Peyer's patch (tissue), 4 donors: ENCODE data around the gene DOCK6. TPM values are rescaled to one million over a fixed set of nuclear protein-coding genes. Genes with fewer than 3 reads are reported as not detected.

Source experiments
- DNase-seq, 3 donors: peaks; one replicate each; pipeline ENCODE4 v3.0.0-alpha.2; 2017 to 2019
- H3K27ac ChIP-seq, 4 donors: fragments of 200-600 bp; sonication (generic); one replicate each; pipeline ENCODE4 v1.5.1; 2016 to 2019
- H3K27me3 ChIP-seq, 2 donors: fragments of 200-600 bp; sonication (generic); one replicate each; pipeline ENCODE4 v1.5.1; 2019
- H3K36me3 ChIP-seq, 3 donors: fragments of 200-600 bp; sonication (generic); one replicate each; pipeline ENCODE4 v1.5.1; 2016 to 2019
- H3K4me1 ChIP-seq, 4 donors: fragments of 200-600 bp; sonication (generic); one replicate each; pipeline ENCODE4 v1.5.1; 2016 to 2019
- H3K4me3 ChIP-seq, 4 donors: fragments of 200-600 bp; sonication (generic); 1 replicate in 3 of 4; 2 replicates in 1 of 4; pipeline ENCODE4 v1.5.1; 2016 to 2019; ENCODE audit warnings: mild to moderate bottlenecking in 1 of 4
- H3K9me3 ChIP-seq, 4 donors: fragments of 200-600 bp; sonication (generic); one replicate each; pipeline ENCODE4 v1.5.1; 2016 to 2019; ENCODE audit warnings: mild to moderate bottlenecking in 1 of 4
- POLR2A ChIP-seq, 2 donors: fragments of 450-650 bp; IDR thresholded peaks; one replicate each; pipeline ENCODE4 v1.5.1; 2017; ENCODE audit warnings: antibody characterized with exemption in 2 of 2, mild to moderate bottlenecking in 2 of 2, moderate library complexity in 2 of 2
- total RNA-seq, 4 donors: library from RNA; depleted of rRNA; stranded (reverse); fragments of >200 nt; gene quantifications; one replicate each; pipeline ENCODE4 v1.1.0, GENCODE V29; 2016
- TF ChIP-seq, protein P1 (sequence below), 6 experiments: fragments of 450-650 bp in 4 of 6; fragments of 200-600 bp in 2 of 6; sonication (generic) in 1 of 6; IDR thresholded peaks; one replicate each; pipeline ENCODE4 v1.5.1; 2017 to 2019; ENCODE audit warnings: antibody characterized with exemption in 6 of 6, mild to moderate bottlenecking in 3 of 6, moderate library complexity in 1 of 6

Gene DOCK6
- total RNA-seq, 4 donors from 2014 or later, result 66.4 to 194 (median 157) TPM

DNA sequence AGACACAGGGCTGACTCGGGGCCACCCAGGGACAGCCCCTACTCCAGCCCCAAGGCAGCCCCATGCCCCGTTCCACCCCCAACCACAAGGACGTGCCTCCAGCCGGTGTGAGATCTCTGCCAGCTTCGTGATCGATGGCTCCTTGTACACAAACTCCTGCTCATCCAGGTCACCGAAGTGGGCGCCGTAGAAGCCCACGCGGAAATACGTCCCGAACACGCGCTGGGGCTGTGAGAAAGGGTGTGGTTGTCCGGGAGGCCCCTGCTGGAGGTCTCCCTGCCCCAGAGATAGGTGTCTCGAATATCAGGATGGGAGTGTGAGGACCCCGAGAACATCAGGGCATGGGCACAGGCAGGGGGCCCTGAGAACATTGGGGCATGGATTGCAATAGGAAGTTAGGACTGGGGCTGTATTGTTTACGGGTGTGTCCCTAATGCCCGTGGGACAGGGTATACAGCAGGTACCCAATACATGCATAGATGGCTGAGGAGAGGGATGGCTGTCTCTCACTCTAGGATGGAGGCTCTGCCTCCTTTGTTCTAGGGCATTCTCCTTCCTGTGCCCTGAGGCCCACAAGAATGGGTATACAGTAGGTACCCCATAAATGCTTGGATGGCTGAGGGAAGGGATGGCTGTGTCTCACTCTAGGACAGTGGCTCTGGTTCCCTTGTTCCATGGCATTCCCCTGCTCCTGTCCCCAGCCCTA, 59.7 kb downstream of the DOCK6 start:
- H3K4me1 ChIP-seq, result peaks cover 0 to 10% (median 2%) of the 10 kb centered on the region in 4 donors
- H3K9me3 ChIP-seq, result no peaks in the 10 kb centered on the region
- H3K27me3 ChIP-seq, result no peaks in the 10 kb centered on the region
- no peak for DNase-seq
- H3K27ac ChIP-seq, result peak overlapping the region; percentile 42 to 80 (median 76)
- H3K36me3 ChIP-seq, result peaks cover 0 to 30% (median 0%) of the 10 kb centered on the region in 3 donors
- H3K4me3 ChIP-seq, result no peak overlapping the region
- TF ChIP-seq, protein P1, sequence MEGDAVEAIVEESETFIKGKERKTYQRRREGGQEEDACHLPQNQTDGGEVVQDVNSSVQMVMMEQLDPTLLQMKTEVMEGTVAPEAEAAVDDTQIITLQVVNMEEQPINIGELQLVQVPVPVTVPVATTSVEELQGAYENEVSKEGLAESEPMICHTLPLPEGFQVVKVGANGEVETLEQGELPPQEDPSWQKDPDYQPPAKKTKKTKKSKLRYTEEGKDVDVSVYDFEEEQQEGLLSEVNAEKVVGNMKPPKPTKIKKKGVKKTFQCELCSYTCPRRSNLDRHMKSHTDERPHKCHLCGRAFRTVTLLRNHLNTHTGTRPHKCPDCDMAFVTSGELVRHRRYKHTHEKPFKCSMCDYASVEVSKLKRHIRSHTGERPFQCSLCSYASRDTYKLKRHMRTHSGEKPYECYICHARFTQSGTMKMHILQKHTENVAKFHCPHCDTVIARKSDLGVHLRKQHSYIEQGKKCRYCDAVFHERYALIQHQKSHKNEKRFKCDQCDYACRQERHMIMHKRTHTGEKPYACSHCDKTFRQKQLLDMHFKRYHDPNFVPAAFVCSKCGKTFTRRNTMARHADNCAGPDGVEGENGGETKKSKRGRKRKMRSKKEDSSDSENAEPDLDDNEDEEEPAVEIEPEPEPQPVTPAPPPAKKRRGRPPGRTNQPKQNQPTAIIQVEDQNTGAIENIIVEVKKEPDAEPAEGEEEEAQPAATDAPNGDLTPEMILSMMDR (IDR thresholded peaks at IDR 0.05), result no peak

DNA sequence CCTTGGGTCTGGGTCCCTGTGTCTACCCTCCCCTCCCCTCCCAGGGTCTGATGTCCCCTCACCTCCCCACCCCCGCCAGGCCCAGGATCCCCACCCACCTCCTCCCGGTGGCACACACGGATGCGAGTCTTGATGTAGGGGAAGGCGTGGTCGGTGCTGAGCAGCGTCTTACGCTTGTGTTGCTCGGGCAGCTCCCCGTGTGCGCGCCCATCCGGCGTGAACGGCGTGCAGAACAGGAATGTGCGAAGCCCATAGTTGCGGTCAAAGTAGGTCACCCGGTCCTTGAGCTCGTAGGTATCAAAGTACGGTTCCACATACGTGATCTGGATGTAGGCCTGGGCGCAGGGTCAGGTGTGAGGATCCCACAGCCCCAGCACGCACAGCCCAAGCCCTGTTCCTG, 60.5 kb downstream of the DOCK6 start:
- Histone ChIP-seq H3K36me3 (peaks cover 0 to 22% (median 0%) of the 10 kb centered on the region in 3 donors), H3K27me3 (no peaks in the 10 kb centered on the region), H3K27ac (peak overlapping the region in 1 of 4 donors; percentile 80), H3K4me1 (peaks cover 0 to 12% (median 4%) of the 10 kb centered on the region in 4 donors), H3K4me3 (no peak overlapping the region), H3K9me3 (no peaks in the 10 kb centered on the region)
- DNase-seq, result no peak
- TF ChIP-seq POLR2A (IDR thresholded peaks at IDR 0.05), result no peak

DNA sequence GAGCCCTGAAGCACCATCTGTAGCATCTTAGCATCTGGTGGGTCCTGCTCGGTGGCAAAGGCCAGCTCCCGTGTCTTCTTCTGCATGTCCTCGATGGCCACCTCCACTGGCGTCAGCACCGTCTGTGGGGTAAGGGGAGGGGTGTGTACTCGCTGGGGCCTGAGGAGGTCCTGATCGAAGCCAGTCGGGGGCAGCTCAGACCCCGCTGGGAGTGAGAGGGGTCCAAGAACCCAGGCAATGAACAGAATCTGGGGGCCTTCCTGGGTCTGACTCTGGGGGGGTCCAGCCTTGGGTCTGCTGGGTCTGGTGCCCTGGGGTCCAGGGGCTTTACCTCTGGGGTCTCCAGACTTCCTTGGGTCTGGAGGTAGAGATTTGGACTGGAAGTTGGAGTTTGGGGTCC, 61.4 kb downstream of the DOCK6 start:
- Histone ChIP-seq H3K27ac (no peak overlapping the region), H3K4me3 (no peak overlapping the region), H3K9me3 (no peaks in the 10 kb centered on the region), H3K36me3 (peaks cover 0 to 19% (median 0%) of the 10 kb centered on the region in 3 donors), H3K27me3 (no peaks in the 10 kb centered on the region), H3K4me1 (peaks cover 0 to 17% (median 5%) of the 10 kb centered on the region in 4 donors)
- no peak for DNase-seq
- TF ChIP-seq, protein P1 (IDR thresholded peaks at IDR 0.05), result no peak
- TF ChIP-seq POLR2A (IDR thresholded peaks at IDR 0.05), result no peak

DNA sequence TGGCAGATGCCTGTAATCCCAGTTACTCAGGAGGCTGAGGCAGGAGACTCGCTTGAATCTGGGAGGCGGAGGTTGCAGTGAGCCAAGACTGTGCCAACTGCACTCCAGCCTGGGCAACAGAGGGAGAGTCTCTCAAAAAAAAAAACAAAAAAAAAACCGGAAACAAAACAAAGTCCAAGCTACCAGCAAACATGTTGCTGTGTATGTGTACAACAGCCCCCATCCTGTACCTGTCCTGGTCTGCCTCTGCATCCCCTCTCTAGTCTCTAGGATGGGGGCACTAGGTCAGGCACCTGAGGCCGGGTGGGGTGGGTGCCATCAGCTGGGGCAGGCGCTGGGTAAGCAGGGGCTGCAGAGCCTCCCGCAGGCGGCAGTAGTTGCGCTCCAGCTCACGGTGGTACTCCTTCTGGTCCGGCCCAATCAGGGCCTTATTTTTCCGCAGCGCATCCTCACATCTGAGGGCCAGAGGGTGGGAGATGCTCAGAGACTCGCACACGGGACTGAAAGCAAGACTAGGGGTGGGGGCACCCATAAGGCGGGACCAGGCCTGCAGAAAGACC, 62.2 kb downstream of the DOCK6 start:
- H3K36me3 ChIP-seq, result peaks cover 0 to 13% (median 0%) of the 10 kb centered on the region in 3 donors
- H3K27me3 ChIP-seq, result no peaks in the 10 kb centered on the region
- TF ChIP-seq, protein P1 (IDR thresholded peaks at IDR 0.05), result no peak
- no peak for TF ChIP-seq POLR2A (IDR thresholded peaks at IDR 0.05)
- peaks cover 0 to 23% (median 5%) of the 10 kb centered on the region in 4 donors for H3K4me1 ChIP-seq
- H3K27ac ChIP-seq, result no peak overlapping the region
- H3K9me3 ChIP-seq, result no peaks in the 10 kb centered on the region
- DNase-seq, result no peak
- no peak overlapping the region for H3K4me3 ChIP-seq

DNA sequence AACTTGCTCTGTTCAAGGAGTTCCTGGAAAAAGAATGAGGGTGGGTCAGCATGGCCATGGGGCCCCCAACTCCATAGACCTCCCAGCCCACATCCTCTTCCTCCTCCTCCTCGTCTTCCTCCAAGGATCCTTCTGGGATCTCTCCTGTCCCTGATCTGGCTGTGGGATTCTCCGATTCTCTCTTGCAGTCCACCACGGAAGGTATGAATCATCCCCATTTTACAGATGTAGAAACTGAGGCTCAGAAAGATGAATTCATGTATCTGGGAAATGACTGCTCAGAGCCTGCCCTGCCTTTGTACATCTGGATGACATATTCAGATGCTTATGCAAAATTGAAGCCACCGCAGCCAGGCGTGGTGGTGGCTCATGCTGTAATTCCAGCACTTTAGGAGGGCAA, 62.8 kb downstream of the DOCK6 start:
- Histone ChIP-seq H3K27me3 (no peaks in the 10 kb centered on the region), H3K27ac (peak overlapping the region in 1 of 4 donors; percentile 17), H3K4me1 (peaks cover 0 to 29% (median 5%) of the 10 kb centered on the region in 4 donors), H3K4me3 (no peak overlapping the region), H3K9me3 (no peaks in the 10 kb centered on the region), H3K36me3 (peaks cover 0 to 13% (median 0%) of the 10 kb centered on the region in 3 donors)
- TF ChIP-seq, protein P1 (IDR thresholded peaks at IDR 0.05), result no peak
- no peak for TF ChIP-seq POLR2A (IDR thresholded peaks at IDR 0.05)
- DNase-seq, result no peak

DNA sequence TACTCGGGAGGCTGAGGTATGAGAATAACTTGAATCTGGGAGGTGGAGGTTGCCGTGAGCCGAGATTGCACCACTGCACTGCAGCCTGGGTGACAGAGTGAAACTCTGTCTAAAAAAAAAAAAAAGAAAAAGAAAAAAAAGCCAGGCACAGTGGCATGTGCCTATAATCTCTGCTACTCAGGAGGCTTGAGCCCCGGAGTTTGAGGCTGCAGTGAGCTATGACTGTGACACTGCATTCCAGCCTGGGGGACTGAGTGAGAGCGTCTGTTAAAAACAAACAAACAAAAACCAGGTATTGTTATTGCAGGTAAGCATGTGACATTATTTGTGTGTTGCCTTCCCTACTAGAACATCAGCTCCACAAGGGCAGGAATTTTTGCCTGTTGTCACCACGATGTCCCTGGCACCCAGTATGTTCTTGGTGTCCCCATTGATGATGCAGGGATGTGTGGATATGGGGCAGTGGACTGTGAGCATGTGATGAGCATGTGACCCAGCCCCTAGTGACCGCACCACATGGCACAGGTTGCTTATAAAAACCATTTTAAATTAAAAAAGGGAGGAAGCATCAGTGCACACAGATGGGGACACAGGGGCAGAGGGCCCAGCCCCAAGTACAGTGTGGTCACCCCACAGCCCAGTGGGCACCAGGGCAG, 63.4 kb downstream of the DOCK6 start:
- no peak for DNase-seq
- peaks cover 0 to 29% (median 5%) of the 10 kb centered on the region in 4 donors for H3K4me1 ChIP-seq
- H3K9me3 ChIP-seq, result no peaks in the 10 kb centered on the region
- H3K36me3 ChIP-seq, result peaks cover 0 to 13% (median 0%) of the 10 kb centered on the region in 3 donors
- H3K4me3 ChIP-seq, result no peak overlapping the region
- H3K27me3 ChIP-seq, result no peaks in the 10 kb centered on the region
- H3K27ac ChIP-seq, result peak overlapping the region in 1 of 4 donors; percentile 17
- TF ChIP-seq, protein P1 (IDR thresholded peaks at IDR 0.05), result no peak
